ENCODE data around the gene NFATC4. TPM values are rescaled to one million over a fixed set of nuclear protein-coding genes. Genes with fewer than 3 reads are reported as not detected.

NFATC4 gene
- total and polyA plus RNA-seq, 11 donors = 6.5 to 23.0 (median 12.5) TPM

- intact Hi-C loops (cut with DNase I) = no loop called here
- H3K36me3 ChIP-seq = peaks cover 0 to 57% (median 29%) of the 10 kb centered on the region in 9 donors
- H3K4me3 ChIP-seq = no peak overlapping the region
- 69 to 82% (median 73%) methylated on average over 3 of the region's 3 CpGs for WGBS, 4 donors
- H3K9me3 ChIP-seq = no peaks in the 10 kb centered on the region
- no peak for TF ChIP-seq POLR2A (IDR thresholded peaks at IDR 0.05)
- TF ChIP-seq, protein P1, sequence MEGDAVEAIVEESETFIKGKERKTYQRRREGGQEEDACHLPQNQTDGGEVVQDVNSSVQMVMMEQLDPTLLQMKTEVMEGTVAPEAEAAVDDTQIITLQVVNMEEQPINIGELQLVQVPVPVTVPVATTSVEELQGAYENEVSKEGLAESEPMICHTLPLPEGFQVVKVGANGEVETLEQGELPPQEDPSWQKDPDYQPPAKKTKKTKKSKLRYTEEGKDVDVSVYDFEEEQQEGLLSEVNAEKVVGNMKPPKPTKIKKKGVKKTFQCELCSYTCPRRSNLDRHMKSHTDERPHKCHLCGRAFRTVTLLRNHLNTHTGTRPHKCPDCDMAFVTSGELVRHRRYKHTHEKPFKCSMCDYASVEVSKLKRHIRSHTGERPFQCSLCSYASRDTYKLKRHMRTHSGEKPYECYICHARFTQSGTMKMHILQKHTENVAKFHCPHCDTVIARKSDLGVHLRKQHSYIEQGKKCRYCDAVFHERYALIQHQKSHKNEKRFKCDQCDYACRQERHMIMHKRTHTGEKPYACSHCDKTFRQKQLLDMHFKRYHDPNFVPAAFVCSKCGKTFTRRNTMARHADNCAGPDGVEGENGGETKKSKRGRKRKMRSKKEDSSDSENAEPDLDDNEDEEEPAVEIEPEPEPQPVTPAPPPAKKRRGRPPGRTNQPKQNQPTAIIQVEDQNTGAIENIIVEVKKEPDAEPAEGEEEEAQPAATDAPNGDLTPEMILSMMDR (IDR thresholded peaks at IDR 0.05) = no peak
- no peak for DNase-seq
- peaks cover 0 to 12% (median 0%) of the 10 kb centered on the region in 9 donors for H3K27me3 ChIP-seq
- ATAC-seq = no peak
- H3K4me1 ChIP-seq = peaks cover 0 to 24% (median 0%) of the 10 kb centered on the region in 12 donors
- H3K27ac ChIP-seq = no peak overlapping the region
Measured at GRCh38 chr14:24323341-24323740, 44.6 kb upstream of the NFATC4 start.

- Histone ChIP-seq H3K27me3 (peaks cover 0 to 6% (median 0%) of the 10 kb centered on the region in 9 donors), H3K36me3 (peaks cover 0 to 52% (median 29%) of the 10 kb centered on the region in 9 donors), H3K27ac (no peak overlapping the region), H3K9me3 (no peaks in the 10 kb centered on the region), H3K4me1 (peaks cover 0 to 25% (median 0%) of the 10 kb centered on the region in 12 donors), H3K4me3 (no peak overlapping the region)
- DNase-seq = no peak
- intact Hi-C loops (cut with DNase I) = no loop called here
- no peak for TF ChIP-seq POLR2A (IDR thresholded peaks at IDR 0.05)
- TF ChIP-seq, protein P1 (IDR thresholded peaks at IDR 0.05) = no peak
- ATAC-seq = no peak
- 77 to 83% (median 81%) methylated on average over 6 of the region's 6 CpGs for WGBS, 4 donors
Measured at GRCh38 chr14:24324024-24324423, 44.0 kb upstream of the NFATC4 start.

DNA sequence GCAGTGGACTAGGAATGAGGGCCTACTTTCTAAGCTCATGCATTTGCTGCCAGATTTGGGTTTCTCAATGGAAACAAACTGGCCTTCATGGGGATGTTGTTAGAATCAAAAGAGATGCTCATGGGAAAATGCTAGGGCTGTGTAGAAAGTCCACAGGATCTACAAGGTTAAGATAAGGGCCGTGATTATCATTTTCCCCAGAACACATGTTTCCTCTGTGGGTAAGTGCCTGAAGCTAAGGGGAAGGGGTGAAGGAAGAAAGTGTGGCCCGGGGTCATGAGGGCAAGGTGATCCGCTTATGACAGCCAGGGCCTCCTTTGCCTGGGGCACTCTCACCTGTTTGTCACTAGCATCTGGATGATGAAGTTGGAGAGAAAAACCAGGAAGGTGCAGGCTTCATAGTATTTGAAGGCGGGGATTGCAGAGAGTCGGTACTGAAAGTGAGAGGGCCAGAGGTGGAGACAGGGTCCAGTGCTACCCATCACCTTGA lies 42.9 kb upstream of the NFATC4 start:
- DNase-seq = no peak
- no peaks in the 10 kb centered on the region for H3K27me3 ChIP-seq
- 87 to 94% (median 90%) methylated on average over 5 of the region's 5 CpGs for WGBS, 4 donors
- H3K36me3 ChIP-seq = peaks cover 0 to 47% (median 24%) of the 10 kb centered on the region in 9 donors
- TF ChIP-seq, protein P1 (IDR thresholded peaks at IDR 0.05) = no peak
- no peak for TF ChIP-seq POLR2A (IDR thresholded peaks at IDR 0.05)
- H3K27ac ChIP-seq = no peak overlapping the region
- no peaks in the 10 kb centered on the region for H3K9me3 ChIP-seq
- no peak for ATAC-seq
- no peak overlapping the region for H3K4me3 ChIP-seq
- intact Hi-C loops (cut with DNase I) = no loop called here
- H3K4me1 ChIP-seq = peaks cover 0 to 35% (median 0%) of the 10 kb centered on the region in 12 donors

DNA sequence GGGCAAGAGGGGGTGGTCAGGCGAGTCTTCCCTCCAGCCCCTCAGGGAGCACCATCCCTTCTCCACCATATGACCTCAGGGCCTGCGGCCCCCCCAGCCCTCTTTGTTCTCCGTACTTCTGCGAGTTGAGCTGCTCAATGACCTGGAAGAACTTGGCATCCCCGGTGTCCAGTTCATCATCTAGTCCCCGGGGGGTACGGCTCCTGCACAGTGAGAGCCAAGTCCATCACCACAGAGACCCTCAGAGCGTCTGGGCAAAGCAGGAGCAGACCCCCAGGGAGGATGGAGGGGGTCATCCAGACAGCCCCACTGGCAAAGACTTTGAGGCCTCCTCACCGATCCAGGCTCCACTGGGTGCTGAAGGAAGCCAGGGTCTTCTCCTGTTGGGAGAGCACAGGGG lies 42.0 kb upstream of the NFATC4 start:
- Histone ChIP-seq H3K27me3 (no peaks in the 10 kb centered on the region), H3K36me3 (peaks cover 0 to 41% (median 17%) of the 10 kb centered on the region in 9 donors), H3K27ac (no peak overlapping the region), H3K4me3 (no peak overlapping the region), H3K9me3 (no peaks in the 10 kb centered on the region), H3K4me1 (peaks cover 0 to 44% (median 0%) of the 10 kb centered on the region in 12 donors)
- 76 to 87% (median 86%) methylated on average over 7 to 9 of the region's 9 CpGs for WGBS, 4 donors
- intact Hi-C loops (cut with DNase I) = no loop called here
- no peak for ATAC-seq
- TF ChIP-seq, protein P1 (IDR thresholded peaks at IDR 0.05) = no peak
- no peak for TF ChIP-seq POLR2A (IDR thresholded peaks at IDR 0.05)
- DNase-seq = no peak
